ENCODE data around the gene DNAJC16.
"Not testable (repeated sequence)": the region's sequence is repeated elsewhere in the genome, so short reads cannot be mapped to it uniquely, and the experiment has no call there.

DNAJC16 gene

GRCh38 chr1:15507278-15507677 is 19.4 kb upstream of the DNAJC16 start:
- no peak for DNase-seq (ENCODE audit: low spot score)

GRCh38 chr1:15508700-15509487 is 17.8 kb upstream of the DNAJC16 start:
- DNase-seq (ENCODE audit: low spot score), result no peak

- no peak for DNase-seq (ENCODE audit: low spot score)
Observed at GRCh38 chr1:15509586-15509985, 17.1 kb upstream of the DNAJC16 start.

- DNase-seq (ENCODE audit: low spot score), result no peak
Observed at GRCh38 chr1:15510611-15511405, 15.8 kb upstream of the DNAJC16 start.

GRCh38 chr1:15513192-15513591 is 13.5 kb upstream of the DNAJC16 start:
- DNase-seq (ENCODE audit: low spot score), result no peak

- no peak for DNase-seq (ENCODE audit: low spot score)
Observed at GRCh38 chr1:15513919-15514318, 12.7 kb upstream of the DNAJC16 start.

- not testable (repeated sequence) for DNase-seq (ENCODE audit: low spot score)
Observed at GRCh38 chr1:15514557-15514956, 12.1 kb upstream of the DNAJC16 start.

- no peak for DNase-seq (ENCODE audit: low spot score)
Observed at GRCh38 chr1:15515022-15515663, 11.5 kb upstream of the DNAJC16 start.

- DNase-seq (ENCODE audit: low spot score), result no peak
Observed at GRCh38 chr1:15519625-15520024, 7.0 kb upstream of the DNAJC16 start.

- not testable (repeated sequence) for DNase-seq (ENCODE audit: low spot score)
Observed at GRCh38 chr1:15521206-15521906, 5.3 kb upstream of the DNAJC16 start.

- DNase-seq (ENCODE audit: low spot score), result no peak
Observed at GRCh38 chr1:15522551-15522950, 4.1 kb upstream of the DNAJC16 start.

GRCh38 chr1:15523104-15524020 is 3.3 kb upstream of the DNAJC16 start:
- DNase-seq (ENCODE audit: low spot score), result no peak

- DNase-seq (ENCODE audit: low spot score), result no peak
Observed at GRCh38 chr1:15524021-15524282, 2.7 kb upstream of the DNAJC16 start, which contains the start of gene CASP9. TSS of gene CASP9 (minus strand) at chr1:15524215. CDS start at chr1:15524200, 15 bp downstream.

- peak; percentile 99 for DNase-seq (ENCODE audit: low spot score)
Observed at GRCh38 chr1:15524283-15525049, 2.2 kb upstream of the DNAJC16 start.

- DNase-seq (ENCODE audit: low spot score), result peak; percentile 45
Observed at GRCh38 chr1:15525050-15526020, 1.3 kb upstream of the DNAJC16 start.

- DNase-seq (ENCODE audit: low spot score), result no peak
Observed at GRCh38 chr1:15526021-15526489, 593 bp upstream of the DNAJC16 start.

- no peak for DNase-seq (ENCODE audit: low spot score)
Observed at GRCh38 chr1:15531003-15531402, 4.4 kb downstream of the DNAJC16 start.

GRCh38 chr1:15531682-15532081 is 5.0 kb downstream of the DNAJC16 start:
- no peak for DNase-seq (ENCODE audit: low spot score)

GRCh38 chr1:15538771-15539170 is 12.1 kb downstream of the DNAJC16 start:
- no peak for DNase-seq (ENCODE audit: low spot score)

Measured in putamen (tissue), 1 donor.